HCT116 (cell line): ENCODE results near the gene GPAM.

ENCODE experiments used
- CEBPB ChIP-seq: IDR thresholded peaks from 2 replicates; pipeline ENCODE4 v1.6.1; 2012; ENCODE audit warnings: low read depth
- EGR1 ChIP-seq: IDR thresholded peaks from 2 replicates; pipeline ENCODE4 v1.6.1; 2012; ENCODE audit warnings: low read depth
- ELF1 ChIP-seq: IDR thresholded peaks from 2 replicates; pipeline ENCODE4 v1.6.1; 2012; ENCODE audit warnings: low read depth, borderline replicate concordance
- EZH2 ChIP-seq: fragments of 200-600 bp; sonication (generic); IDR thresholded peaks from 2 replicates; pipeline ENCODE4 v1.6.1; 2017; ENCODE audit warnings: antibody characterized with exemption, mixed run types
- JUND ChIP-seq: IDR thresholded peaks from 2 replicates; pipeline ENCODE4 v1.6.1; 2012
- POLR2A ChIP-seq: IDR thresholded peaks from 2 replicates; pipeline ENCODE4 v1.7.0; 2011; ENCODE audit warnings: borderline replicate concordance; ENCODE audit not compliant: insufficient read depth, insufficient read length; ENCODE audit errors: extremely low read depth
- POLR2AphosphoS5 ChIP-seq: IDR thresholded peaks from 2 replicates; pipeline ENCODE4 v1.6.1; 2011; ENCODE audit warnings: mild to moderate bottlenecking, low read depth, low read length, moderate library complexity
- TCF7L2 ChIP-seq: IDR thresholded peaks from 2 replicates; pipeline ENCODE4 v1.7.0; 2011; ENCODE audit warnings: borderline replicate concordance, inconsistent platforms; ENCODE audit not compliant: insufficient read depth, insufficient read length; ENCODE audit errors: extremely low read depth
- YY1 ChIP-seq: IDR thresholded peaks from 2 replicates; pipeline ENCODE4 v1.6.1; 2011; ENCODE audit warnings: low read length, low read depth, moderate library complexity, mild to moderate bottlenecking; ENCODE audit not compliant: insufficient replicate concordance; ENCODE audit errors: extremely low read depth
- ZFX ChIP-seq: fragments of 450-650 bp; IDR thresholded peaks from 2 replicates; pipeline ENCODE4 v1.6.1; 2017
- TF ChIP-seq, protein P1 (sequence below), 3 experiments: fragments of 200-600 bp in 1 of 3; sonication (generic) in 1 of 3; IDR thresholded peaks in 2 of 3; conservative IDR thresholded peaks in 1 of 3; 2 replicates each; pipeline ENCODE4 v1.5.1; 2012 to 2017; ENCODE audit warnings: low read depth in 2 of 3, low read length in 2 of 3, antibody characterized with exemption in 1 of 3, borderline replicate concordance in 1 of 3, control low read depth in 1 of 3, mild to moderate bottlenecking in 1 of 3, mixed read lengths in 1 of 3, mixed run types in 1 of 3, moderate library complexity in 1 of 3; ENCODE audit not compliant: insufficient read depth in 1 of 3
- TF ChIP-seq, protein P2 (sequence below): IDR thresholded peaks from 2 replicates; pipeline ENCODE4 v1.6.1; 2012

DNA sequence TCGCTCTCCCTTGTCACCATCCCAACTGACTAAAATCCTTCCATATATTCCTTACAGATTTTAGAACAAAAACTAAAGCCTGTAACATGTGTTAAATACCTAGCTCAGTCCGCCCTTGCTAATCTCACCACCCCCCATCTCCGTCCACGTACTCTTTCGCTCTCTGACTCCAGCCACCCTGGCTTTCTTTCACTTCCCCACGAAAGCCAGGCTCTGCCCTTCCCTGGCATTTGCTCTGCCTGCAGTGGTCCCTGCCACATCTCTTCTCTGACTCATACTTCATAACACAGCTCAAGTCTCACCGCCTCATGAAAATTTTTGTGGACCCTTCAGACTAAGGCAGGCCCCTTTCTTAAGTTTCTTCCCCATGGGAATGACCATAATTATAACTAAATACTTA is 11.7 kb upstream of the GPAM start:
- TF ChIP-seq POLR2AphosphoS5: no peak
- TF ChIP-seq EZH2: no peak
- TF ChIP-seq, protein P1, sequence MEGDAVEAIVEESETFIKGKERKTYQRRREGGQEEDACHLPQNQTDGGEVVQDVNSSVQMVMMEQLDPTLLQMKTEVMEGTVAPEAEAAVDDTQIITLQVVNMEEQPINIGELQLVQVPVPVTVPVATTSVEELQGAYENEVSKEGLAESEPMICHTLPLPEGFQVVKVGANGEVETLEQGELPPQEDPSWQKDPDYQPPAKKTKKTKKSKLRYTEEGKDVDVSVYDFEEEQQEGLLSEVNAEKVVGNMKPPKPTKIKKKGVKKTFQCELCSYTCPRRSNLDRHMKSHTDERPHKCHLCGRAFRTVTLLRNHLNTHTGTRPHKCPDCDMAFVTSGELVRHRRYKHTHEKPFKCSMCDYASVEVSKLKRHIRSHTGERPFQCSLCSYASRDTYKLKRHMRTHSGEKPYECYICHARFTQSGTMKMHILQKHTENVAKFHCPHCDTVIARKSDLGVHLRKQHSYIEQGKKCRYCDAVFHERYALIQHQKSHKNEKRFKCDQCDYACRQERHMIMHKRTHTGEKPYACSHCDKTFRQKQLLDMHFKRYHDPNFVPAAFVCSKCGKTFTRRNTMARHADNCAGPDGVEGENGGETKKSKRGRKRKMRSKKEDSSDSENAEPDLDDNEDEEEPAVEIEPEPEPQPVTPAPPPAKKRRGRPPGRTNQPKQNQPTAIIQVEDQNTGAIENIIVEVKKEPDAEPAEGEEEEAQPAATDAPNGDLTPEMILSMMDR (IDR thresholded peaks at IDR 0.05 in 2 of 3, conservative IDR thresholded peaks at IDR 0.05 in 1 of 3; ENCODE audit: borderline replicate concordance in 1 of 3, insufficient read depth in 1 of 3, low read depth in 2 of 3, low read length in 2 of 3): no peak
- TF ChIP-seq EGR1: no peak
- TF ChIP-seq YY1: no peak
- TF ChIP-seq POLR2A: no peak
- no peak for TF ChIP-seq CEBPB
- TF ChIP-seq ELF1: no peak
- TF ChIP-seq, protein P2, sequence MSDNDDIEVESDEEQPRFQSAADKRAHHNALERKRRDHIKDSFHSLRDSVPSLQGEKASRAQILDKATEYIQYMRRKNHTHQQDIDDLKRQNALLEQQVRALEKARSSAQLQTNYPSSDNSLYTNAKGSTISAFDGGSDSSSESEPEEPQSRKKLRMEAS: no peak
- TF ChIP-seq JUND: no peak
- no peak for TF ChIP-seq TCF7L2
- no peak for TF ChIP-seq ZFX
